ENCODE data around the gene HADHB. TPM values are rescaled to one million over a fixed set of nuclear protein-coding genes. Genes with fewer than 3 reads are reported as not detected.

The HADHB gene
- total RNA-seq, 1 experiment from 2014 or later: 65.5 TPM

DNA sequence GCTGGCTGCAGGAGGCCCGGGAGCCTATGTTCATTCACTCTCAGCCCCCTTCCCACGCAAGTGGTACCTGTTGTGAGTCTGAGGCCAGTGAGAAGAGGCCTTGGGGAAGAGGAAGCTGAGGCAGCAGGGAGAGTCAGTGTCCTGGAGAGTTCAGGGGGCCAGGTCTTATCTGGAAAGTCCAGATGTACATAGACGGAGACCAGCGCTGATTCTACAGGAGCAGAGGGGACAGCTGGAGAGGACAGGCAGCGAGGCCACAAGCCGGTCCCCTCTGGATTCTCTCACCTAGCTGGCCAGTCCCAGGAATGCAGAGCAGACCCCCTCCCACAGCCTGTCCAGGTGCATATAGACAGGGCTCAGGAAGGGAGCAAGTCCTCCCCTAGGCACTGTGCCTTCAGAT, 72.1 kb downstream of the HADHB start (continued):
- TF ChIP-seq, protein P1, sequence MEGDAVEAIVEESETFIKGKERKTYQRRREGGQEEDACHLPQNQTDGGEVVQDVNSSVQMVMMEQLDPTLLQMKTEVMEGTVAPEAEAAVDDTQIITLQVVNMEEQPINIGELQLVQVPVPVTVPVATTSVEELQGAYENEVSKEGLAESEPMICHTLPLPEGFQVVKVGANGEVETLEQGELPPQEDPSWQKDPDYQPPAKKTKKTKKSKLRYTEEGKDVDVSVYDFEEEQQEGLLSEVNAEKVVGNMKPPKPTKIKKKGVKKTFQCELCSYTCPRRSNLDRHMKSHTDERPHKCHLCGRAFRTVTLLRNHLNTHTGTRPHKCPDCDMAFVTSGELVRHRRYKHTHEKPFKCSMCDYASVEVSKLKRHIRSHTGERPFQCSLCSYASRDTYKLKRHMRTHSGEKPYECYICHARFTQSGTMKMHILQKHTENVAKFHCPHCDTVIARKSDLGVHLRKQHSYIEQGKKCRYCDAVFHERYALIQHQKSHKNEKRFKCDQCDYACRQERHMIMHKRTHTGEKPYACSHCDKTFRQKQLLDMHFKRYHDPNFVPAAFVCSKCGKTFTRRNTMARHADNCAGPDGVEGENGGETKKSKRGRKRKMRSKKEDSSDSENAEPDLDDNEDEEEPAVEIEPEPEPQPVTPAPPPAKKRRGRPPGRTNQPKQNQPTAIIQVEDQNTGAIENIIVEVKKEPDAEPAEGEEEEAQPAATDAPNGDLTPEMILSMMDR (IDR thresholded peaks at IDR 0.05 in 2 of 3, conservative IDR thresholded peaks at IDR 0.05 in 1 of 3; ENCODE audit: borderline replicate concordance in 1 of 3, insufficient read depth in 1 of 3, low read depth in 2 of 3, low read length in 2 of 3): no peak
- TF ChIP-seq ZNF274 (IDR thresholded peaks at IDR 0.05; ENCODE audit: low read depth, low read length) (no peak), CEBPB (IDR thresholded peaks at IDR 0.05; ENCODE audit: low read depth) (no peak), SP1 (IDR thresholded peaks at IDR 0.05; ENCODE audit: low read depth) (no peak), POLR2A (IDR thresholded peaks at IDR 0.05; ENCODE audit: borderline replicate concordance, extremely low read depth, insufficient read depth, insufficient read length) (no peak), SRF (IDR thresholded peaks at IDR 0.05; ENCODE audit: low read depth) (no peak), JUND (IDR thresholded peaks at IDR 0.05) (no peak), SIN3A (IDR thresholded peaks at IDR 0.05; ENCODE audit: low read depth) (no peak)
- TF ChIP-seq, protein P2, sequence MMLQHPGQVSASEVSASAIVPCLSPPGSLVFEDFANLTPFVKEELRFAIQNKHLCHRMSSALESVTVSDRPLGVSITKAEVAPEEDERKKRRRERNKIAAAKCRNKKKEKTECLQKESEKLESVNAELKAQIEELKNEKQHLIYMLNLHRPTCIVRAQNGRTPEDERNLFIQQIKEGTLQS (IDR thresholded peaks at IDR 0.05): no peak

DNA sequence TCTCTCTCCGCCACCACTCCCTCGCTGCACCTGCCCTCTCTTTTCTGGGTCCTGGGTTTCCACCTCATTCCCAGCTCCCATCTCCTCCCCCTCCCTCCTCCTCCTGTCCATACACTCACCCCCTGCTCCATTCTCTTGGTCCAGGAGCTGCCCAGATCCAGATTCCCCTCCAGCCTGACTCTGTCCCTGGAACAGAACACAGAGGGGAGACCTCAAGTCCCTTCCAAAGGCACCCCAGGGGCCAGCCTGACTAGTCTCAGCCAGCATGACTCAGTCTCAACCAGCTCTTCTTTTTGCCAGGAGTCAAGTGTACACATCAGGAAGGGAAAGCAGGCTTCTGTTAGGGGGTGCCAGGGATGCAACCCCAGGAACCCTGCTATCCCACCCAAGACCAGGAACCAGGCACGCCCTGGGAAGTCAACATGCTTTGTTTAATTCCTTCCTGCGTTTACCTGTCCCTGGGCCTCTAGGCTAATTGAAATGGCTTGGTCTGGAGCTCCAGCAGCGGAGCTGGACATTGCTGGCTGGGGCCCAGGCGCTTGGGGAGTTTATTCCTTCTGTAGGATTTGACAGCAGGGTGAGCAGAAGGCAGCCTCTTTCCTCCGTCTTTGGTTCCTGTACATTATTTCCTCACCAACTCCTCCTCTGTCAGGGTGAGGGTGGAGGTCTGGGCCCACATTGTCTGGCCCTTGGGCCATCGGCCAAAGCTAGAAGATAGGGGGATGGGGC, 72.8 kb downstream of the HADHB start:
- RAD21 ChIA-PET (ENCODE audit: low non-redundant PET in 1 of 2, low total read pairs in 2 of 2, uncharacterized antibody in 2 of 2, unreplicated experiment in 2 of 2): no interaction called here
- H3K27me3 ChIP-seq (ENCODE audit: insufficient read depth, low read length): peaks cover 3% of the 10 kb centered on the region; the same call in 1 of the 2 replicates
- no peaks in the 10 kb centered on the region for H3K36me3 ChIP-seq (ENCODE audit: control insufficient read depth in 1 of 2, insufficient read depth in 2 of 2, low read length in 2 of 2)
- H3K4me1 ChIP-seq (ENCODE audit: control insufficient read depth in 1 of 2, insufficient read depth in 2 of 2, low read length in 2 of 2): no peaks in the 10 kb centered on the region
- no peaks in the 10 kb centered on the region for H3K9me2 ChIP-seq (ENCODE audit: insufficient read depth)
- no peaks in the 10 kb centered on the region for H3K9me3 ChIP-seq (ENCODE audit: control insufficient read depth in 1 of 2, insufficient read depth in 1 of 2, low read depth in 1 of 2, low read length in 2 of 2)
- no peaks in the 10 kb centered on the region for H4K20me1 ChIP-seq (ENCODE audit: insufficient read depth)
- no TSS peak for BruUV-seq (replicated peaks)
- H3K79me2 ChIP-seq (ENCODE audit: insufficient read depth, low read length): no peaks in the 10 kb centered on the region
- H3K4me2 ChIP-seq (ENCODE audit: low read length): no peak overlapping the region
- no peak overlapping the region for H3K27ac ChIP-seq (ENCODE audit: low read depth, low read length)
- H3K4me3 ChIP-seq (replicated peaks in 1 of 2; ENCODE audit: low read depth in 1 of 2, low read length in 2 of 2): no peak overlapping the region
- CTCF ChIA-PET: no interaction called here
- POLR2A ChIA-PET: no interaction called here
- ATAC-seq: no peak
- no peak for DNase-seq (ENCODE audit: low read depth, low spot score)
- no peak overlapping the region for H2AFZ ChIP-seq (ENCODE audit: low read depth, low read length, poor library complexity, severe bottlenecking)
- H3K9ac ChIP-seq (ENCODE audit: low read length): no peak overlapping the region
- intact Hi-C loops (cut with micrococcal nuclease): no loop called here
- TF ChIP-seq, protein P1 (IDR thresholded peaks at IDR 0.05 in 2 of 3, conservative IDR thresholded peaks at IDR 0.05 in 1 of 3; ENCODE audit: borderline replicate concordance in 1 of 3, insufficient read depth in 1 of 3, low read depth in 2 of 3, low read length in 2 of 3): no peak
- no peak for TF ChIP-seq POLR2A (IDR thresholded peaks at IDR 0.05; ENCODE audit: borderline replicate concordance, extremely low read depth, insufficient read depth, insufficient read length)
- no peak for TF ChIP-seq EGR1 (IDR thresholded peaks at IDR 0.05; ENCODE audit: low read depth)
- TF ChIP-seq ZNF274 (IDR thresholded peaks at IDR 0.05; ENCODE audit: low read depth, low read length): no peak
- TF ChIP-seq RAD21 (IDR thresholded peaks at IDR 0.05; ENCODE audit: low read depth): no peak
- no peak for TF ChIP-seq YY1 (IDR thresholded peaks at IDR 0.05; ENCODE audit: extremely low read depth, insufficient replicate concordance, low read depth, low read length)

Data from HCT116 (cell line).